K562 (cell line): ENCODE data around the gene RBMS3. TPM values are rescaled to one million over a fixed set of nuclear protein-coding genes. Genes with fewer than 3 reads are reported as not detected.
A peak's percentile ranks its signal among the peaks of the same experiment; 100 is the strongest.

Experiments used
- ARNT ChIP-seq, 2 experiments: fragments of 450-650 bp; IDR thresholded peaks; 2 replicates each; pipeline ENCODE4 v1.6.1; 2016; ENCODE audit warnings: mild to moderate bottlenecking in 1 of 2
- CREBBP ChIP-seq: IDR thresholded peaks from one replicate; pipeline ENCODE4 v1.6.1; 2012; ENCODE audit warnings: low read depth, mild to moderate bottlenecking, control low read depth, inconsistent platforms, low read length
- CTBP1 ChIP-seq: fragments of 450-650 bp; IDR thresholded peaks from 2 replicates; pipeline ENCODE4 v1.6.1; 2016; ENCODE audit warnings: borderline replicate concordance
- EGR1 ChIP-seq: fragments of 450-650 bp; conservative IDR thresholded peaks from 2 replicates; pipeline ENCODE4 v1.6.1; 2017; ENCODE audit warnings: mild to moderate bottlenecking
- GABPA ChIP-seq: fragments of 200-800 bp; sonication (Bioruptor generic); conservative IDR thresholded peaks from 2 replicates; pipeline ENCODE4 v1.6.1; 2016; ENCODE audit warnings: low read depth, missing genetic modification characterization, missing compliant biosample characterization
- HDGF ChIP-seq: fragments of 450-650 bp; IDR thresholded peaks from 2 replicates; pipeline ENCODE4 v1.6.1; 2016
- KDM4B ChIP-seq, 2 experiments: fragments of 450-650 bp in 1 of 2; sonication (generic) in 1 of 2; IDR thresholded peaks; 2 replicates each; pipeline ENCODE4 v1.6.1; 2016 to 2017; ENCODE audit warnings: borderline replicate concordance in 2 of 2, antibody characterized with exemption in 1 of 2, low read depth in 1 of 2, mild to moderate bottlenecking in 1 of 2
- MAFF ChIP-seq: IDR thresholded peaks from 2 replicates; pipeline ENCODE4 v1.6.1; 2012; ENCODE audit warnings: low read length, improper control_type of control experiment
- MAFG ChIP-seq: fragments of 450-650 bp; conservative IDR thresholded peaks from 2 replicates; pipeline ENCODE4 v1.6.1; 2016; ENCODE audit warnings: missing genetic modification characterization, missing compliant biosample characterization
- NCOR1 ChIP-seq: fragments of 450-650 bp; IDR thresholded peaks from 2 replicates; pipeline ENCODE4 v1.6.1; 2016; ENCODE audit warnings: mild to moderate bottlenecking, moderate library complexity
- TBP ChIP-seq: optimal IDR thresholded peaks from 2 replicates; pipeline ENCODE3; 2011; ENCODE audit warnings: low read depth, low read length, improper control_type of control experiment
- ZC3H4 ChIP-seq: sonication (generic); formaldehyde crosslinking; IDR thresholded peaks from 2 replicates; pipeline ENCODE4 v1.9.0; 2021; ENCODE audit warnings: missing genetic modification reagents, borderline replicate concordance
- ZFP1 ChIP-seq: fragments of 450-650 bp; formaldehyde crosslinking; IDR thresholded peaks from 2 replicates; pipeline ENCODE4 v1.4.0; 2020; ENCODE audit warnings: mild to moderate bottlenecking, mixed read lengths
- ZNF253 ChIP-seq: fragments of 250-450 bp; sonication (Bioruptor Pico); conservative IDR thresholded peaks from 2 replicates; pipeline ENCODE4 v1.6.1; 2021; ENCODE audit warnings: mild to moderate bottlenecking
- ZNF316 ChIP-seq: fragments of 450-650 bp; IDR thresholded peaks from 2 replicates; pipeline ENCODE4 v1.6.1; 2016
- ZNF431 ChIP-seq: sonication (generic); formaldehyde crosslinking; IDR thresholded peaks from 2 replicates; pipeline ENCODE4 v1.8.0; 2022; ENCODE audit warnings: mild to moderate bottlenecking, missing genetic modification reagents
- ZNF764 ChIP-seq: fragments of 250-450 bp; sonication (Bioruptor Pico); IDR thresholded peaks from 2 replicates; pipeline ENCODE4 v1.4.0; 2020; ENCODE audit warnings: low read depth, mild to moderate bottlenecking, moderate library complexity
- polyA plus RNA-seq, 8 experiments: library from polyadenylated mRNA; depleted of rRNA in 4 of 8; stranded (reverse) in 5 of 8; unstranded in 3 of 8; fragments of >200 nt; fragmentation: Nextera tagmentation in 2 of 8; fragmentation: Illumina TruSeq in 1 of 8; extraction: Ambion mirVana in 2 of 8; extraction: Trizol in 1 of 8; gene quantifications; 2 replicates each; pipeline versions ENCODE4 v1.2.1 to v1.2.3, GENCODE V29; 2011 to 2014; ENCODE audit warnings: inconsistent platforms in 1 of 8, missing spikeins in 1 of 8
- total RNA-seq, 7 experiments: library from RNA; depleted of rRNA in 6 of 7; stranded (reverse); fragments of >200 nt in 6 of 7; fragmentation: Illumina TruSeq in 2 of 7; extraction: Trizol in 2 of 7; gene quantifications; 2 replicates each; pipeline versions ENCODE4 v1.2.1 to v1.2.3, GENCODE V29; 2011 to 2021; ENCODE audit warnings: low replicate concordance in 1 of 7
- TF ChIP-seq, protein P1 (sequence below), 2 experiments: IDR thresholded peaks; 2 replicates each; pipeline ENCODE4 v1.6.1; 2012; ENCODE audit warnings: improper control_type of control experiment in 2 of 2, low read depth in 2 of 2, low read length in 2 of 2, borderline replicate concordance in 1 of 2
- TF ChIP-seq, protein P2 (sequence below): fragments of 250-450 bp; sonication (Bioruptor Pico); IDR thresholded peaks from 2 replicates; pipeline ENCODE4 v1.4.0; 2020; ENCODE audit warnings: mild to moderate bottlenecking

RBMS3 gene
- total and polyA plus RNA-seq, 9 of the 15 experiments (the other 6 are each of a cell fraction or from before 2014, with no cell fraction given): 0.20 TPM; not detected in 8

DNA sequence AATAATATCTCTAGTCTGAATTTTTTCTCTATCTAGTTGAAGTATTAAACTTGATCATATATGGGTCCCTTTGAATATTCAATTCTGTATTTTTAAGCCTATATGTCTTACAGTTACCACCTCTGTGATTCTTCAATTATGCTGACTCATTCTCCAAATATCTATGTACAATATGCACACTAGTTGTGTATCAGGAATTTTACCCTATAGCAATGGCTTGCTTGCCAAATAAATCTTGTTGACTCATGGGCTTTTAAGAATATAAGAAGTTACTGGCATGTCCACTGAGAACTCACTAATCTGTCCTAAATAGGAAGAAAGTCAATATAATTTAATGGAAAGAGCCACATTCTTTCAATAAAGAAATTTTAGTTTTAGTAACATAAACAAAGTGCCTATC is 656.3 kb downstream of the RBMS3 start (continued):
- TF ChIP-seq ZC3H4 (CRISPR knock-in tag): no peak
- TF ChIP-seq ARNT (IDR thresholded peaks at IDR 0.05): no peak
- no peak for TF ChIP-seq ZNF431 (CRISPR knock-in tag)
- TF ChIP-seq, protein P1, sequence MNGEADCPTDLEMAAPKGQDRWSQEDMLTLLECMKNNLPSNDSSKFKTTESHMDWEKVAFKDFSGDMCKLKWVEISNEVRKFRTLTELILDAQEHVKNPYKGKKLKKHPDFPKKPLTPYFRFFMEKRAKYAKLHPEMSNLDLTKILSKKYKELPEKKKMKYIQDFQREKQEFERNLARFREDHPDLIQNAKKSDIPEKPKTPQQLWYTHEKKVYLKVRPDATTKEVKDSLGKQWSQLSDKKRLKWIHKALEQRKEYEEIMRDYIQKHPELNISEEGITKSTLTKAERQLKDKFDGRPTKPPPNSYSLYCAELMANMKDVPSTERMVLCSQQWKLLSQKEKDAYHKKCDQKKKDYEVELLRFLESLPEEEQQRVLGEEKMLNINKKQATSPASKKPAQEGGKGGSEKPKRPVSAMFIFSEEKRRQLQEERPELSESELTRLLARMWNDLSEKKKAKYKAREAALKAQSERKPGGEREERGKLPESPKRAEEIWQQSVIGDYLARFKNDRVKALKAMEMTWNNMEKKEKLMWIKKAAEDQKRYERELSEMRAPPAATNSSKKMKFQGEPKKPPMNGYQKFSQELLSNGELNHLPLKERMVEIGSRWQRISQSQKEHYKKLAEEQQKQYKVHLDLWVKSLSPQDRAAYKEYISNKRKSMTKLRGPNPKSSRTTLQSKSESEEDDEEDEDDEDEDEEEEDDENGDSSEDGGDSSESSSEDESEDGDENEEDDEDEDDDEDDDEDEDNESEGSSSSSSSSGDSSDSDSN (IDR thresholded peaks at IDR 0.05; ENCODE audit: borderline replicate concordance in 1 of 2, low read depth in 2 of 2, low read length in 2 of 2): no peak
- no peak for TF ChIP-seq EGR1
- no peak for TF ChIP-seq CREBBP
- TF ChIP-seq MAFF: peak; percentile 35; the same call in 1 of the 2 replicates
- no peak for TF ChIP-seq HDGF
- no peak for TF ChIP-seq ZNF764 (CRISPR knock-in tag)
- TF ChIP-seq GABPA: no peak
- TF ChIP-seq CTBP1: no peak
- TF ChIP-seq NCOR1: no peak
- TF ChIP-seq KDM4B (IDR thresholded peaks at IDR 0.05; ENCODE audit: borderline replicate concordance in 2 of 2, low read depth in 1 of 2): no peak
- TF ChIP-seq, protein P2, sequence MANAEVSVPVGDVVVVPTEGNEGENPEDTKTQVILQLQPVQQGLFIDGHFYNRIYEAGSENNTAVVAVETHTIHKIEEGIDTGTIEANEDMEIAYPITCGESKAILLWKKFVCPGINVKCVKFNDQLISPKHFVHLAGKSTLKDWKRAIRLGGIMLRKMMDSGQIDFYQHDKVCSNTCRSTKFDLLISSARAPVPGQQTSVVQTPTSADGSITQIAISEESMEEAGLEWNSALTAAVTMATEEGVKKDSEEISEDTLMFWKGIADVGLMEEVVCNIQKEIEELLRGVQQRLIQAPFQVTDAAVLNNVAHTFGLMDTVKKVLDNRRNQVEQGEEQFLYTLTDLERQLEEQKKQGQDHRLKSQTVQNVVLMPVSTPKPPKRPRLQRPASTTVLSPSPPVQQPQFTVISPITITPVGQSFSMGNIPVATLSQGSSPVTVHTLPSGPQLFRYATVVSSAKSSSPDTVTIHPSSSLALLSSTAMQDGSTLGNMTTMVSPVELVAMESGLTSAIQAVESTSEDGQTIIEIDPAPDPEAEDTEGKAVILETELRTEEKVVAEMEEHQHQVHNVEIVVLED (CRISPR knock-in tag): no peak
- TF ChIP-seq ZNF253: no peak
- no peak for TF ChIP-seq TBP
- TF ChIP-seq ZNF316: 0 out of 2 replicates have a peak, but pooled peaks have one; percentile 30
- TF ChIP-seq MAFG: 0 out of 2 replicates have a peak, but pooled peaks have one; percentile 42
- TF ChIP-seq ZFP1 (CRISPR knock-in tag): no peak
